Measurements from ENCODE around the gene SYT15. TPM values are rescaled to one million over a fixed set of nuclear protein-coding genes. Genes with fewer than 3 reads are reported as not detected.
"Not testable (repeated sequence)": the region's sequence is repeated elsewhere in the genome, so short reads cannot be mapped to it uniquely, and the experiment has no call there.

Gene SYT15
- total RNA-seq, 1 donor from 2014 or later: 1.8 TPM

DNA sequence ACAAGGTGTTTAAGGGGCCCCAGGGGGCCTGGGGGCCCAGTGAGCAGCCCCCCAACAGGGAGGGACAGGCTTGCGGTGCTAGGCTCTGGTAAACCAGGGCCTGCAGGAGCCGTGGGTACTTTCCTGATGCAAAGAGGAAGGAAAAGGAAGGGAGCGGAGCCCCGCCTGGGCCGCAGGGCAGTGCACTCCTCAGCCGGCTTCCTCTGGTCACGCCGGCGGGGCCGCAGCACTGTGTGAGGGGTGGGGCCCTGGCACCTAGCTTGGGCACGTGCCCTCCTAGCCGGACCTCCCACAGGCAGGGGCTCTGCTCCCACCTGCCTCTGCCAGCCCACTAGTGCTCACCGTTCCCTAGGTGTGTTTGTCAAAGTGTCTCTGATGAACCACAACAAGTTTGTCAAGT is 6.3 kb downstream of the SYT15 start:
- intact Hi-C loops (cut with micrococcal nuclease): not testable (repeated sequence)

DNA sequence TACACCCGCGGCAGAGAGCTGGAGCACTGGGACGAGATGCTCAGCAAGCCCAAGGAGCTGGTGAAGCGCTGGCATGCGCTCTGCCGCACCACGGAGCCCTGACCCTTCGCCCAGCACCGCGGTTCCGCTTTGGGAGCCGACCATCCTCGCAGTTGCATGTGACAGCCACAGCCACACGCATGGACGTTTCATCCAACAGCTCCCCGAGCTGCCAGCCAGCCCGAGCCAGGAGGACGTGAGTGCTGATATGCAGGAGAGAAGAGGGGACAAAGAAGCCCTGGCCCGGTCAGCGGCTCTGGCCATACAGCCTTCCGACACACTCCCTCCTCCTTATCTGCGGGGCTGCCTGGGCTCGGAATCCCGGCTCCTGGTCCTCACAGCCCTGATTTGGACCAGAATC is 8.6 kb downstream of the SYT15 start:
- intact Hi-C loops (cut with micrococcal nuclease): not testable (repeated sequence)

DNA sequence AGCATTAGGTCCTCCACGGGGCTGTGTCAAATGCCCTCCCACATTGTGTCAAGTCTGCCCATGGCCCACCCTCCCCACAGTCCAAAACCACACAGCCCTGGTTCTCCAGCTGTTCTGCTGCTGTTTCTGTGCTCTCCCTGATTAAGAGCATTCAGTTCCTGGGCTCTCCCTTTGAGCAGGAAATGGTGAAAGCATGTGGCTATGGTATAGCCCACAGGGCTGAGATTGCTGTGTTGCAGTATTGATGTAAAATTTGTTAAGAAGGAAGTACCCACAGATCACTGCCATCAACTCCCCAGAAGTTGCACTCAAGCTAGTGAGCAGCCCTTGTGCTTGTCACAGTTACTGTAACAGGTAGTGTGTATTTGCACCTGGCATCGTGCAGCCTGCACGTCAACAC is 9.3 kb downstream of the SYT15 start:
- intact Hi-C loops (cut with micrococcal nuclease): not testable (repeated sequence)

GRCh38 chr10:46589589-46589988 is 10.7 kb downstream of the SYT15 start:
- intact Hi-C loops (cut with micrococcal nuclease): not testable (repeated sequence)

- intact Hi-C loops (cut with micrococcal nuclease): not testable (repeated sequence)
Observed at GRCh38 chr10:46591053-46591452, 12.1 kb downstream of the SYT15 start.

DNA sequence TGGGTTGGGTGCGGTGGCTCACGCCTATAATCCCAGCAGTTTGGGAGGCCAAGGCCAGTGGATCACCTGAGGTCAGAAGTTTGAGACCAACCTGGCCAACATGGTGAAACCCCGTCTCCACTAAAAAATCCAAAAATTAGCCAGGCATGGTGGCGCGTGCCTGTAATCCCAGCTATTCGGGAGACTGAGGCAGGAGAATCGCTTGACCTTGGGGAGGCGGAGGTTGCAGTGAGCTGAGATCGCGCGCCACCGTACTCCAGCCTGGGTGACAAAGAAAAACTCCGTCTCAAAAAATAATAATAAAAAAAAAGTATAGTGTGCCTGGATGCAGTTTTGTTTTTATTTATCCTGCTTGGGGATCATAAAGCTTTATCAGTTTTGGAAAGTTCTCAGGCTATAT is 14.4 kb downstream of the SYT15 start:
- intact Hi-C loops (cut with micrococcal nuclease): not testable (repeated sequence)

- intact Hi-C loops (cut with micrococcal nuclease): not testable (repeated sequence)
Observed at GRCh38 chr10:46594453-46595063, 15.6 kb downstream of the SYT15 start.

DNA sequence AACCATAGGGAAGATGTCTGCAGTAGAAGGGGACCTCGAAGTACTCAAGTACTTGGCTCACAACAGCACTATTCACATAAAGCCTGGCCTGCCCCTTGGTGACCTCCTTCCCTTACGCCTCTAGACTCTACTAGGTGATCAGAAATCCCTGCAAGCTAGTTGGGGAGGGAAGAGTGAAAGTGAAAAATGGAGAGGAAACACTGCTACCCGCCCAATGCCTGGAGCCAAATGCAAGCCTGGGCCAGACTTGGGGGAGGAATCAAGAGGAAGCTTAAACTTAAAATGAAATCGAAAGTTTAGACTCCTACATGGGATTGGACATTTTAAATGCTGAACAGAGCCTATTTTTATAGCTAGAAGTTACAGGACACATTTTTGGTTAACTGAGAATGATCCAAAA is 17.6 kb downstream of the SYT15 start:
- intact Hi-C loops (cut with micrococcal nuclease): not testable (repeated sequence)

- intact Hi-C loops (cut with micrococcal nuclease): not testable (repeated sequence)
Observed at GRCh38 chr10:46597616-46598246, 18.8 kb downstream of the SYT15 start.

GRCh38 chr10:46600516-46600915 is 21.6 kb downstream of the SYT15 start:
- intact Hi-C loops (cut with micrococcal nuclease): not testable (repeated sequence)

DNA sequence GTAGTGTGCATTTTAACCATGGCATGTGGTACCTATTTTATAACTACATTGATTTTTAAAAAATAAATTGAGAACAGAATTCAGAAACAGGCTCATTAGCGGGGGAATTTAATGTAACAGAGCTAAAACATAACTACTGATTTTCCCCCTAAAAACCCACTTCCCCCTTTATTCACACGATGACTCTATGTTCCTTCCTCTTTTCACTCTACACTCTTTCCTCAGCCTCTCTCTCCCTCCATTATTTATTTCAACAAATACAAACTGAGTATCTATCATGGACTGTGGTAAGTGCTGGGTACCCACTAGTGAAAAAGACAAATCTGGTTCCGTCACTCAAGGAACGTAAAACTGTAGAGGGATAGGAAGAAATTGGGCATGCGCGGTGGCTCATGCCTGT is 36.6 kb downstream of the SYT15 start:
- intact Hi-C loops (cut with micrococcal nuclease): not testable (repeated sequence)

GRCh38 chr10:46616227-46616626 is 37.3 kb downstream of the SYT15 start:
- intact Hi-C loops (cut with micrococcal nuclease): not testable (repeated sequence)

DNA sequence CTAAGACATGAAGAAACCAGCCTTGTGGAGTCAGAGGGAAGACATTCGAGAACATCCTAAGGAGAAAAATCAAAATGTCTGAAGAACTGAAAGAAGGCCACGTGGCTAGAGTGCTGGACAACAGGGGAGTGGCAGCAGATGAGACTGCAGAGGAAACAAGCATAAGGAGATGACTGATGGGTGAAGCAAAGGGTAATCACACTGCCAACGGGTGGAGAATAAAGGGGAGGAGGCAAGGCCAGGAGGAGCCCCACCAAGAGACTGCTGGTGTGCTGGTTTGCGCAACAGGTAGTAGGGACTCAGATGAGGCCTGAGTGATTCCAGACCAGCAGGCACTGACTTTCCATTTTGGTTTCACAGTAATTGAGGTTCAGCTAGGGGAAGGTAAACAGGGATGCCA is 38.2 kb downstream of the SYT15 start:
- intact Hi-C loops (cut with micrococcal nuclease): not testable (repeated sequence)

GRCh38 chr10:46617913-46618312 is 39.0 kb downstream of the SYT15 start:
- intact Hi-C loops (cut with micrococcal nuclease): not testable (repeated sequence)

- intact Hi-C loops (cut with micrococcal nuclease): not testable (repeated sequence)
Observed at GRCh38 chr10:46623899-46624654, 45.1 kb downstream of the SYT15 start.

- intact Hi-C loops (cut with micrococcal nuclease): not testable (repeated sequence)
Observed at GRCh38 chr10:46629805-46630204, 50.9 kb downstream of the SYT15 start.

- intact Hi-C loops (cut with micrococcal nuclease): not testable (repeated sequence)
Observed at GRCh38 chr10:46630816-46631215, 51.9 kb downstream of the SYT15 start.

GRCh38 chr10:46631683-46632082 is 52.8 kb downstream of the SYT15 start:
- intact Hi-C loops (cut with micrococcal nuclease): not testable (repeated sequence)

GRCh38 chr10:46634698-46635097 is 55.8 kb downstream of the SYT15 start:
- intact Hi-C loops (cut with micrococcal nuclease): not testable (repeated sequence)

- intact Hi-C loops (cut with micrococcal nuclease): not testable (repeated sequence)
Observed at GRCh38 chr10:46635364-46635959, 56.5 kb downstream of the SYT15 start.

DNA sequence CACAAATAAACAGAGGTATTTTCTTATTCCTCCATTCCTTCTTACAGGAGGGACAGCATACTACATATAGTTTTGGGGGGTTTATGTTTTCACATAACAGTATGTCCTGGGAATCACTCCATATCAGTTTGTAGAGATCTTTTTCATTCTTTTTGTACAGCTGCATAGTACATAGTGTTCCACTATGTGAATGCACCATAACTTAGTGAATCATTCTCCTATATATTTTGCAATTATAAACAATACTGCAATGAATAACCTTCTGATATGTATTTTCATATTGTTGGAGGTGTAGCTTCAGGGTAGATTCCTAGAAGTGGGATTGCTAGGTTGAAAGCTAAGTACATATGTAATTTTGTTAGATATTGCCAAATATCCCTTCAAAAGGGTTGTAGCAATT is 61.1 kb downstream of the SYT15 start:
- intact Hi-C loops (cut with micrococcal nuclease): not testable (repeated sequence)

Data from T-helper 1 cell treated with Interleukin-12 subunit alpha and Interleukin-12 subunit beta and Interleukin-4 antibody, amounts not matched to agents 30 ng/mL and 1 ng/mL, for 36 hours (primary cell).